AG10803 (cell line): ENCODE measurements around the gene CENPC.

Experiments used
- DNase-seq: peaks from one replicate; pipeline ENCODE4 v3.0.0; 2010; ENCODE audit warnings: low read depth
- H3K4me3 ChIP-seq: 2 replicates; pipeline ENCODE4 v1.5.1; 2011; ENCODE audit warnings: mild to moderate bottlenecking, low read length, control low read depth
- TF ChIP-seq, protein P1 (sequence below): conservative IDR thresholded peaks from 2 replicates; pipeline ENCODE4 v1.5.1; 2011; ENCODE audit warnings: mild to moderate bottlenecking, low read length, control low read depth, inconsistent platforms

The CENPC gene

DNA sequence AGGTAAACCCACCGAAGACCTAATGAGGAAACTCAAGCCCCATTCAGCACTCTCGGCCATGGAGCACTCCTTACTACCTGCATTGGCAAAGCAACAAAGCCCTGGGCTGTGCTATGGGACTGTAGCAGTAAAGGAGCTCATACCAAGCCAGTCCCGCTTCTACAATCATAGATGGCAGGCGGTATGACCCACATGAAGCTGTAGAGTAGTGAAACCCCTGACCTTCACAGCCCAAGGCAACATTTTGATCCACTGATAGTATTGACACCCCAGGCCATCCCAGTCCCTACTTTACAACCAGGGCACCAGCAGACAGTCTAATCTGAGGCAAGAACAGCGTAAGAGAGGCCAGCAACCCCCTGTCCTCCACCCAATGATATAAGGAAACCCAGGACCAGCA is 25.2 kb downstream of the CENPC start:
- DNase-seq = no peak
- H3K4me3 ChIP-seq = no peak overlapping the region
- TF ChIP-seq, protein P1, sequence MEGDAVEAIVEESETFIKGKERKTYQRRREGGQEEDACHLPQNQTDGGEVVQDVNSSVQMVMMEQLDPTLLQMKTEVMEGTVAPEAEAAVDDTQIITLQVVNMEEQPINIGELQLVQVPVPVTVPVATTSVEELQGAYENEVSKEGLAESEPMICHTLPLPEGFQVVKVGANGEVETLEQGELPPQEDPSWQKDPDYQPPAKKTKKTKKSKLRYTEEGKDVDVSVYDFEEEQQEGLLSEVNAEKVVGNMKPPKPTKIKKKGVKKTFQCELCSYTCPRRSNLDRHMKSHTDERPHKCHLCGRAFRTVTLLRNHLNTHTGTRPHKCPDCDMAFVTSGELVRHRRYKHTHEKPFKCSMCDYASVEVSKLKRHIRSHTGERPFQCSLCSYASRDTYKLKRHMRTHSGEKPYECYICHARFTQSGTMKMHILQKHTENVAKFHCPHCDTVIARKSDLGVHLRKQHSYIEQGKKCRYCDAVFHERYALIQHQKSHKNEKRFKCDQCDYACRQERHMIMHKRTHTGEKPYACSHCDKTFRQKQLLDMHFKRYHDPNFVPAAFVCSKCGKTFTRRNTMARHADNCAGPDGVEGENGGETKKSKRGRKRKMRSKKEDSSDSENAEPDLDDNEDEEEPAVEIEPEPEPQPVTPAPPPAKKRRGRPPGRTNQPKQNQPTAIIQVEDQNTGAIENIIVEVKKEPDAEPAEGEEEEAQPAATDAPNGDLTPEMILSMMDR = no peak

DNA sequence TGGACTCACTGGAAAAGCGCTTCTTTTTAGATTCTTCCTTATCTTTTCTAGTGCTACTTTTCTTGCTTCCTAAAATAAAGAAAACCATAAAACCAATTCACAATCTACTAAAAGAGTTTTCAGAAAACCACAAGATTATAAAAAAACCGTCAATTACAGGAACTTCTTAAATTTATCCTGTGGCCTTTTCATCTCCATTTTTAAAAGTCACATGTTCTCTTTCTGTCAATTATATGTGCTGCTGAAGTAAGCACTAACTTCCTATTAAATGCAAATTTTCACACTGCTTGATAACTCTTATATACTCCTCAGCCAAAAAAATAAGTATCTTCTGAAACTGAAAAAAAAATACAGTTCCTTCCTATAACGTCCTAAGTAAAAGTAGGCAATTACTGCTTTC is 32.8 kb downstream of the CENPC start:
- TF ChIP-seq, protein P1 = no peak
- no peak for DNase-seq
- no peak overlapping the region for H3K4me3 ChIP-seq

GRCh38 chr4:67500373-67500772 is 44.9 kb downstream of the CENPC start:
- no peak overlapping the region for H3K4me3 ChIP-seq
- no peak for DNase-seq
- TF ChIP-seq, protein P1 = no peak

DNA sequence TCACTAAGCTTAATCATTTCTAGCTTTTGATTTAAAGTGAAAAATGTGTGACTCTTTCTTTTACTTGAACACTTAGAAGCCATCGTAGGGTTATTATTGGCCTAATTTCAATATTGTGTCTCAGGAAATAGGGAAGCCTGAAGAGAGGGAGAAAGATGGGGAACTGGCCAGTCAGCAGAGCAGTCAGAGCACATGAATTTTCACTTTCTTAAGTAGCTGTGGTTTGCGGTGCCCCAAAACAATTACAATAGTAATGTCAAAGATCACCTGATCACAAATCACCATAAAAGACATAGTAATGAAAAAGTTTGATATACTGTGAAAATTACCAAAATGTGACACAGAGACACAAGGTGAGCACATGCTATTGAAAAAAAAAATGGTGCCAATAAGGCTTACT is 45.5 kb downstream of the CENPC start:
- TF ChIP-seq, protein P1 = no peak
- no peak overlapping the region for H3K4me3 ChIP-seq
- no peak for DNase-seq

GRCh38 chr4:67483868-67484602 is 61.3 kb downstream of the CENPC start:
- TF ChIP-seq, protein P1 = no peak
- DNase-seq = peak; percentile 25
- no peak overlapping the region for H3K4me3 ChIP-seq

DNA sequence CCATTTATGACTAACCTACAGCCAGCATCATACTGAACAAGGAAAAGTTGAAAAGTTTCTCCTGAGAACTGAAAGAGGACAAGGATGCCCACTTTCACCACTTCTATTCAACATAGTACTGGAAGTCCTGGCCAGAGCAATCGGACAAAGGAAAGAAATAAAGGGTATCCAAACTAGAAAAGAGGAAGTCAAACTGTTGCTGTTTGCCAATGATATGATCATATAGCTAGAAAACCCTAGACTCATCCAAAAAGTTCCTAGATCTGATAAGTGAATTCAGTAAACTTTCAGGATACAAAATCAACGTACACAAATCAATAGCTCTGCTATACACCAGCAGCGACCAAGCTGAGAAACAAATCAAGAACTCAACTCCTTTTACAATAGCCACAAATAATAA is 64.5 kb downstream of the CENPC start:
- TF ChIP-seq, protein P1 = no peak
- no peak for DNase-seq
- H3K4me3 ChIP-seq = no peak overlapping the region

GRCh38 chr4:67475155-67475554 is 70.1 kb downstream of the CENPC start:
- H3K4me3 ChIP-seq = no peak overlapping the region
- TF ChIP-seq, protein P1 = no peak
- DNase-seq = no peak
